ENCODE data around the gene PLB1.

DNA sequence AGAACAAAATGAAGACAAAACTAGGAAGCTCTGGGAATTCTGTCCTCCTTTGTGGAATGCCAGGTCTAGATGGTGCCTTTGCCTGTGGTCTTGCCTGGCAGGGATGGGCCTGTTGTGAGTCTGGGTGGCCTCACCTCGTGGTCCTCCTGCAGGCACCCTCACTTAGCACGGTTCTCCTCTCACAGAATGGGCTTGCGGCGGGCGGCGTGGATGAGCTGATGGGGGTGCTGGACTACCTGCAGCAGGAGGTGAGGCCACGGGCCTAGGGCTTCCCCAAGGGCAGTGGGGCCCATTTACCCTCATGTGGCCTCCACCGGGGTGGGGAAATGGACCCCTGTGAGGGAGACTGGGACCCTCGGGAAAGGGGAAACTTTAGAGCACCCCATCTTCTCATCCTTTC is 42.3 kb downstream of the PLB1 start:
- TF ChIP-seq, protein P1, sequence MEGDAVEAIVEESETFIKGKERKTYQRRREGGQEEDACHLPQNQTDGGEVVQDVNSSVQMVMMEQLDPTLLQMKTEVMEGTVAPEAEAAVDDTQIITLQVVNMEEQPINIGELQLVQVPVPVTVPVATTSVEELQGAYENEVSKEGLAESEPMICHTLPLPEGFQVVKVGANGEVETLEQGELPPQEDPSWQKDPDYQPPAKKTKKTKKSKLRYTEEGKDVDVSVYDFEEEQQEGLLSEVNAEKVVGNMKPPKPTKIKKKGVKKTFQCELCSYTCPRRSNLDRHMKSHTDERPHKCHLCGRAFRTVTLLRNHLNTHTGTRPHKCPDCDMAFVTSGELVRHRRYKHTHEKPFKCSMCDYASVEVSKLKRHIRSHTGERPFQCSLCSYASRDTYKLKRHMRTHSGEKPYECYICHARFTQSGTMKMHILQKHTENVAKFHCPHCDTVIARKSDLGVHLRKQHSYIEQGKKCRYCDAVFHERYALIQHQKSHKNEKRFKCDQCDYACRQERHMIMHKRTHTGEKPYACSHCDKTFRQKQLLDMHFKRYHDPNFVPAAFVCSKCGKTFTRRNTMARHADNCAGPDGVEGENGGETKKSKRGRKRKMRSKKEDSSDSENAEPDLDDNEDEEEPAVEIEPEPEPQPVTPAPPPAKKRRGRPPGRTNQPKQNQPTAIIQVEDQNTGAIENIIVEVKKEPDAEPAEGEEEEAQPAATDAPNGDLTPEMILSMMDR (conservative IDR thresholded peaks at IDR 0.05; ENCODE audit: low read length) = no peak
- no peak for TF ChIP-seq EZH2phosphoT487 (IDR thresholded peaks at IDR 0.05; ENCODE audit: borderline replicate concordance)
